Loucy (cell line): ENCODE results near the gene ZFPM1.

Source experiments
- EZH2phosphoT487 ChIP-seq: fragments of 200-600 bp; IDR thresholded peaks from 2 replicates; pipeline ENCODE4 v1.6.1; 2018; ENCODE audit warnings: antibody characterized with exemption, mild to moderate bottlenecking, moderate library complexity, borderline replicate concordance
- TF ChIP-seq, protein P1 (sequence below): fragments of 200-600 bp; sonication (generic); conservative IDR thresholded peaks from 2 replicates; pipeline ENCODE4 v1.5.1; 2014; ENCODE audit warnings: mild to moderate bottlenecking, antibody characterized with exemption, low read length

DNA sequence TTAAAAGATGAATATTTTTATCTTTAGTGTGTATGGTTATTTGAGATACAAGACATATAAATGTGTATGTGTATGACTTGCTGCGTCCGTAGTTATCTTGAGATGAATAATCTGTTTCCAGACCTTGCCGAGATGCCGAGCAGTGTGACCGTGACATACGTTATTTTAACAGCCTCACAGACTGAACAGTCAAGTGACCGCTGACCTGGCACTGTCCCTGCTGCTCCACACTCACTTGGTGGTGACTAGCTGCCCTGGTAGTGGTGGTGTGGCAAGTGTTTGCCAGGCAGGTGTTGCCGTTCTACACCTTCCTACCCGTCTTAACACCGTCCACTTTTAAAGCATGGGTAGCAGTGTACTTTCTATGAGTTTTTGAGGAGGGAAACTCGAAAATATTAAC, 122.2 kb downstream of the ZFPM1 start:
- TF ChIP-seq, protein P1, sequence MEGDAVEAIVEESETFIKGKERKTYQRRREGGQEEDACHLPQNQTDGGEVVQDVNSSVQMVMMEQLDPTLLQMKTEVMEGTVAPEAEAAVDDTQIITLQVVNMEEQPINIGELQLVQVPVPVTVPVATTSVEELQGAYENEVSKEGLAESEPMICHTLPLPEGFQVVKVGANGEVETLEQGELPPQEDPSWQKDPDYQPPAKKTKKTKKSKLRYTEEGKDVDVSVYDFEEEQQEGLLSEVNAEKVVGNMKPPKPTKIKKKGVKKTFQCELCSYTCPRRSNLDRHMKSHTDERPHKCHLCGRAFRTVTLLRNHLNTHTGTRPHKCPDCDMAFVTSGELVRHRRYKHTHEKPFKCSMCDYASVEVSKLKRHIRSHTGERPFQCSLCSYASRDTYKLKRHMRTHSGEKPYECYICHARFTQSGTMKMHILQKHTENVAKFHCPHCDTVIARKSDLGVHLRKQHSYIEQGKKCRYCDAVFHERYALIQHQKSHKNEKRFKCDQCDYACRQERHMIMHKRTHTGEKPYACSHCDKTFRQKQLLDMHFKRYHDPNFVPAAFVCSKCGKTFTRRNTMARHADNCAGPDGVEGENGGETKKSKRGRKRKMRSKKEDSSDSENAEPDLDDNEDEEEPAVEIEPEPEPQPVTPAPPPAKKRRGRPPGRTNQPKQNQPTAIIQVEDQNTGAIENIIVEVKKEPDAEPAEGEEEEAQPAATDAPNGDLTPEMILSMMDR = no peak
- no peak for TF ChIP-seq EZH2phosphoT487
